HG03460 (cell line): ENCODE results near the gene UBA52.

Experiments
- ATAC-seq: cut with Tn5 transposase; IDR thresholded peaks from one replicate; pipeline ENCODE4 v1.9.1; 2021; ENCODE audit not compliant: unreplicated experiment

Gene UBA52

GRCh38 chr19:18607226-18608101, 35.8 kb downstream of the UBA52 start:
- no peak for ATAC-seq

DNA sequence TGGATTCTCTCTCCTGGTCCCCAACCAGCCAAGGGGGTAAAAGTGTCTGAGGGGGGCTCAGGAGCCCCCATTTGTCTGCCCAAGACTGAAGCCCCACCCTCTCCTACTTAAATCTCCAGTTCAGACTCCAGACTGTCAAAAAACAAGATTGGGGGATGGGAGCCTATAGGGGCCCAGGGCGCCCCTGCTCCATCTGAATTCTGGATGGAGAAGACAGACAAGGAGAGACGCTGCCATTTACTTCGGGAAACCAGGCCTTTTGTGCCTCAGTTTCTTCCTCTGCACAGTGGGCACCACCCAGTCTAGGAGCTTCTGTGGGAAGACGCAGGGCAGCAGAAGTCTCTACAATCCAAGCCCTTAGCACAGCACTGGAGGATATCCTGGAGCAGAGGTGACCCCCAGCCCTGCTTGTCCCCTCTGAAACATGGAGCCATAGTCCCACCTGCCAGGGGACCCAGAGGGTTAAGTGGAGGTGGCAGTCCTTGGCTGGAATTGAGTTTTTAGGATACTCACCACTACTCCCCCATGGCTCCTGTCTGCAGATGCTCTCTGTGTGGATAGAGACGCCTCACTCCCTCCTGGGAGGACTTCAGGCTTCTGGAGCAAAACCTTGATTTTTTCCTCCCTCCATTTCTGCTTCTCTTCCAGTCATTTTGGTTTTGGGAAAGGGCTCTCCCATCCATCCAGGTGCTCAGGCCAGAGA, 36.6 kb downstream of the UBA52 start:
- ATAC-seq, result no peak

DNA sequence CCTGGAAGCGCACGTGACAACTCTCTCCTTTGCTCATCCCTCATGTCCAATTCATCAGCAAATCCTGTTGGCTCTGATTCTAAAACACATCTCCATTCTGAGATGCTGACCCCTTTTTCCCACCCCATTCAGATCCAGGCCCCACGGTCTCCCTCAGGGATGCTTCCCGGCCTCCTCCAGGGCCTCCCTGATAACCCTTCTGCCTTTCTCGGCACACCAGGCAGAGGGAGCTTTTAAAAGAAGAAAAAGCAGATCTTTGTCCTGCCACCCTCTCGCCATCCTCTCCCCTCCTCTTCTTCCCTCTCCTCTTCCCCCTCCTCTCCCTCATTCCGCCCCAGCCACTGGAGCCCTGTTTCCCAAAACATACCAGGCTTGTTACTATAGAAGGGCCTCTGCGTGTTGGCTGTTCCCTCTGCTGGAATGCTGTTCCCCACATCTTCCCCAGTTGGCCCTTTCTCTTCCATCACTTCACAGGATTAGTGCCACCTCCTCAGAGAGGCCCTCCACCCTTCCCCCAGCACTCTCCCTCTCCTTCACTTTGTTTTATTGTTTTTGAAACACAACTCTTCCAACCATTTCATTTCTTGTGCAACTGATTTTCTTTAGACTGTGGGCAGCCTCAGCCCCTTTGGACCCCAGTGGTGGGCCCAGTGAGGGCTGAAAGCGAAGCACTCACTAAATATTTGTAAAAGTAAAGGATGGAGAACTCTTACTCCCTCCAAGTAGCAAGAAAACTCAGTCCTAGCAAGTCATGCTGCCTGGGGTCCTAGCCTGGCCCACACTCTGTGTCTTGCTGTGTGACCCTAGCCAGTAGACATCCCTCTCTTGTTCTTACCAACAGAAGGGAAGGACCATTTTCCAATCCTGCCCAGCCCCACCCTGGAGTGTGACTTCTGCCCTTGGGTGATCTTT, 37.4 kb downstream of the UBA52 start:
- ATAC-seq, result no peak

DNA sequence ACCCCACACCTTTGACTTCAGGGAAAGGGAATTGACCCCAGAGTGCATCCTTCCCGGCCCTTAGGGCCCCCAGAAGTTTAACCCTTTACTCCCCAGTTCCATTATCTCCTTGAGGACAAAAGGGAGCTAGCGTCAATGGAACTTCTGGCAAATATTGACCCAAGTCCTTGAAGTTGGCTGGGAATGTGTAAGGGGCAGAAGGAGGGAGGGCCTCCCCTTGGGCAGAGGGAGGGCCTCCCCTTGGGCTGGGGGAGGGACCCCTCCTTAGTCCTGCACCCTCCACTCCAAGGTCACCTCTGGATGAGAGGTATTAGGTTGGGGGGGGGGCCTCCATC, 38.0 kb downstream of the UBA52 start:
- ATAC-seq, result no peak

DNA sequence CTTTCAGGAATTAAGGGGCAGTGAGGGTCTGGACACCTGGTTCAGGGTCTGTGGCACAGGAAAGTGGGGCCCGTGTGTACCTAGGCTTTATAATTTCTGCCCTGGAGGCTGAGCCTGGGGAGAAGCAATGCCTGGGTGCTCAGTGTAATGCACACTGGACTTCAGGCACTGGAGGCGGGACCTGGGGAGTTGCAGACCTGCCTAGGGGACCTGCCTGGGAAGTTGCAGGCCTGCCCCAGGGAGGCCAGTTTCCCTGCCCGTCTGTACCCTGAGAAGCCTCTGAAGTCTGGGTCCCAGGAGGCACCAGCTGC, 38.5 kb downstream of the UBA52 start:
- no peak for ATAC-seq

DNA sequence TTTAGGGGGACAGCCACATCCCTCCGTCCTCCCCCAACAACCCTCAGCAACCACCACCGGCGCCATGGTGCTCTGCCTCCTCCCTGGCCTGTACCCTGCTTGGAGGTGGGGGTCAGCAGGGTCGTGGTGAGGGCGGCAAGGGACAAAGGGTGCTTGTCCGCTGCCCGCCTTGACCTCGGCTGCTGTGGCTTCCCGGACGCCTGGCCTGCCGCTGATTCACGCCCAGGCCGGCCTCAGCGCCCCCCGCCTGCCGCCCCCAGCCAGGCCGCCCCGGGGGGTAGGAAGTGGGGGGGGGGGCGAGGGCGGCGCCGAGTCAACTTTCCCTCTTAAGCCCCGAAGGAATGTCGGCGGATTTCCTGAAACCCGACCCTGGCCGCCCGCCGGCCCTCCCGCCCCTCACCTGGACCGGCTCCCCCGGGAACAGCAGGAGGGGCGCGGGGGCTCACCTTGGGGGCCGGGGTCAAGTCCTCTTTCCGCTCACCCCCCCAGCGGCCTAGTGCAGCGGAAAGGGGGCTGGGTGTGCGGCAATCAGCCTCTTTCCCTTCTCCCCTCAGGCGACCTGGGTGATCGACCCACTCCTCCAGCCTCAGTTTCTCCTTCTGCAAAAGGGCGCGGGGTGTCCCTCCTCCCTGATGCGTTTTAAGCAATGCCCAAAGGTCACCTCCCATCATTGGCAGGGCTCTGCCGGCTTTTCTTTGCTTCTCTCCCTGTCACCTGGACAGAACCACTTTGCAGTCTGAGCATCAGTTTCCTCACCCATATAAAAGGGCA, 39.1 kb downstream of the UBA52 start:
- no peak for ATAC-seq

GRCh38 chr19:18611327-18612050, 39.8 kb downstream of the UBA52 start:
- ATAC-seq, result no peak

- ATAC-seq, result no peak
Measured at GRCh38 chr19:18612051-18612771, 40.6 kb downstream of the UBA52 start.

GRCh38 chr19:18612772-18613588, 41.3 kb downstream of the UBA52 start, which contains the start of gene TMEM59L:
Gene TMEM59L, plus strand, starts transcription at chr19:18612870. Its CDS starts 89 bp downstream, at chr19:18612959.
- ATAC-seq, result no peak

- ATAC-seq, result no peak
Measured at GRCh38 chr19:18613589-18614234, 42.1 kb downstream of the UBA52 start.

DNA sequence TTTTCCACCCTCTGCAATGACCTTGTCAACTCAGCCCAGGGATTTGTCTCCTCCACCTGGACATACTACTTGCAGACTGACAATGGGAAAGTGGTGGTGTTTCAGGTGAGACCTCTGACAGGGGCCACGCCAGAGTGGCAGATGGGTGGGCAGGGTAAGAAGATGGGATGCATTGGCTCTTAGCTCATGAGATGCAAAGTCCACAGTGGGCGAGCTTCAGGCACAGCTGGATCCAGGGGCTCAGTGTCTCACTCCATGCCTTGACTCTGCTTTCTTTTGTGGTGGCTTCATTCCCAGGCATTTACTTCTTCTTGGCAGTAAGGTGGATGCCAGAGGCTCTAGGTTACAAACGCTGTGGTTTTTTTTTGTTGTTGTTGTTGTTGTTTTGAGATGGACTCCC, 44.4 kb downstream of the UBA52 start:
- ATAC-seq, result no peak

GRCh38 chr19:18617562-18617961, 45.9 kb downstream of the UBA52 start:
- ATAC-seq, result no peak

DNA sequence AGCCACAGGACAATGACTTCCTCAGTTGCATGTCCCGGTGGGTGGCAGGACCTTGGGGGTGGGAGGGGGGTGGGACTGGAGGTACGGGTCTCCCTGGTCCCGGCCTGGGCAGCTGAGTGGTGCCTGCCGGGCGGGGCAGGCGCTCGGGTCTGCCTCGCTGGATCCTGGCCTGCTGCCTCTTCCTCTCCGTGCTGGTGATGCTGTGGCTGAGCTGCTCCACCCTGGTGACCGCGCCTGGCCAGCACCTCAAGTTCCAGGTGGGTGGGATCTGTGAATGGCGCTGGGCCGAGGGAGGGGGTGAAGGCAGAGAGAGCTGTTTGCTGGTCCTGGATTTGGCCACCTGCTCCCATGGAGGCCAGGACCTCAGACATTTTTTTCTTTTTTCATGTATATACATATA, 46.6 kb downstream of the UBA52 start:
- no peak for ATAC-seq

DNA sequence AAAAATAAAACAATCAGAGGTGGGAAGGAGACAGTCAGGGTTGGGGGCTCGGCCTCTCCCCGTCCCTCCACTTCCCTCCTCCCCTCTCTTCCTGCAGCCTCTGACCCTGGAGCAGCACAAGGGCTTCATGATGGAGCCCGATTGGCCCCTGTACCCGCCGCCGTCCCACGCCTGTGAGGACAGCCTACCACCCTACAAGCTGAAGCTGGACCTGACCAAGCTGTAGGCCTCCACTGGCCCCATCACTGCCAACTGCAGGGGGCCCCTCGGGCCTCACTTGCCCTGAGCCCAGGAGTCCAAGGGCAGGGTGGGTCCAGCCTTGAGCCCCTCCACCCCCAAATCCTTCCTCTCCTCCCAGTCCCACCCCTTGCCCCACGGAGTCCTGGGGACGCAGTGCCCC, 48.7 kb downstream of the UBA52 start:
- no peak for ATAC-seq

GRCh38 chr19:18620902-18621301, 49.2 kb downstream of the UBA52 start:
- ATAC-seq, result no peak

DNA sequence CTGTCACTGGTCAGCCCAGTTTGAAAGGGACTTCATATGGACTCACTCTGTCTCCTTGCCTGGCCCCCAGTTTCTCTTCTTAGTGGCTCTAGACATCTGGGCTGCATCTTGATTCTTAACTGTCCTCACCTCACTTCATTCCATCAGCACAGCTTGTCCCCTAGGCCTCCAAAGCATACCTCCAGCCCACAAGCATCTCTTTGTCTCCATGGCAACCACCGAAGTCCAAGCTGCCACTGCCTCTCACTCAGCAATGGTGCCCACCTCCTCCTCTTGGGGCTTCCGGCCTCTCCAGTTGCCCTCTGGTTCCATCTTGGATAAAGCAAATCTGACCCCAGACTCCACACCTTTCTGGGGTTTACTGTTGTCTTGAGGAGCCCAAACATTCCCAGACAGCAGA, 55.2 kb downstream of the UBA52 start:
- ATAC-seq, result no peak
